DND-41 (cell line): ENCODE results near the gene NRL.

ENCODE experiments used
- ATAC-seq: fragments of 200-7000 bp; cut with Tn5 transposase; 3 replicates; pipeline ENCODE4 v1.9.1; 2021; ENCODE audit warnings: low read depth; ENCODE audit not compliant: insufficient read depth
- DNase-seq: peaks from one replicate; pipeline ENCODE4 v3.0.0-alpha.2; 2020
- H2AFZ ChIP-seq: 2 replicates; pipeline ENCODE4 v1.6.0; 2012; ENCODE audit warnings: low read depth, low read length
- H3K27ac ChIP-seq: 2 replicates; pipeline ENCODE4 v1.5.1; 2012; ENCODE audit warnings: low read length, inconsistent platforms
- H3K27me3 ChIP-seq: fragments of 200-600 bp; sonication (generic); 2 replicates; pipeline ENCODE4 v1.6.0; 2012; ENCODE audit warnings: low read length, mild to moderate bottlenecking, inconsistent platforms; ENCODE audit not compliant: insufficient read depth, poor library complexity
- H3K36me3 ChIP-seq: 2 replicates; pipeline ENCODE4 v1.5.1; 2012; ENCODE audit warnings: low read length, inconsistent platforms; ENCODE audit not compliant: insufficient read depth
- H3K4me1 ChIP-seq: 2 replicates; pipeline ENCODE4 v1.5.1; 2012; ENCODE audit warnings: mild to moderate bottlenecking, low read length; ENCODE audit not compliant: insufficient read depth
- H3K4me2 ChIP-seq: 2 replicates; pipeline ENCODE4 v1.6.0; 2012; ENCODE audit warnings: mild to moderate bottlenecking, moderate library complexity, low read length, inconsistent platforms; ENCODE audit not compliant: insufficient read depth
- H3K4me3 ChIP-seq, 2 experiments: fragments of 200-600 bp in 1 of 2; shearing (Covaris generic) in 1 of 2; 2 replicates each; pipeline ENCODE4 v1.5.1; 2012 to 2016; ENCODE audit warnings: inconsistent platforms in 2 of 2, low read length in 2 of 2, mild to moderate bottlenecking in 2 of 2, low read depth in 1 of 2, moderate library complexity in 1 of 2
- H3K79me2 ChIP-seq: 2 replicates; pipeline ENCODE4 v1.6.0; 2012; ENCODE audit warnings: low read length, inconsistent platforms; ENCODE audit not compliant: insufficient read depth
- H3K9ac ChIP-seq: 2 replicates; pipeline ENCODE4 v1.6.0; 2012; ENCODE audit warnings: low read depth, mild to moderate bottlenecking, inconsistent platforms, low read length, moderate library complexity
- H3K9me3 ChIP-seq: 2 replicates; pipeline ENCODE4 v1.5.1; 2012; ENCODE audit warnings: low read length, moderate library complexity, mild to moderate bottlenecking, inconsistent platforms; ENCODE audit not compliant: insufficient read depth, severe bottlenecking
- H4K20me1 ChIP-seq: 2 replicates; pipeline ENCODE4 v1.6.0; 2012; ENCODE audit warnings: low read length; ENCODE audit not compliant: insufficient read depth
- EZH2 ChIP-seq: IDR thresholded peaks from 3 replicates; pipeline ENCODE4 v1.6.1; 2012; ENCODE audit warnings: borderline replicate concordance, low read depth, mild to moderate bottlenecking, moderate library complexity, low read length, inconsistent platforms; ENCODE audit not compliant: severe bottlenecking
- TF ChIP-seq, protein P1 (sequence below): IDR thresholded peaks from 2 replicates; pipeline ENCODE4 v1.5.1; 2012; ENCODE audit warnings: borderline replicate concordance, low read length, moderate library complexity, mild to moderate bottlenecking; ENCODE audit not compliant: poor library complexity, severe bottlenecking; ENCODE audit errors: extremely low read depth

The NRL gene

DNA sequence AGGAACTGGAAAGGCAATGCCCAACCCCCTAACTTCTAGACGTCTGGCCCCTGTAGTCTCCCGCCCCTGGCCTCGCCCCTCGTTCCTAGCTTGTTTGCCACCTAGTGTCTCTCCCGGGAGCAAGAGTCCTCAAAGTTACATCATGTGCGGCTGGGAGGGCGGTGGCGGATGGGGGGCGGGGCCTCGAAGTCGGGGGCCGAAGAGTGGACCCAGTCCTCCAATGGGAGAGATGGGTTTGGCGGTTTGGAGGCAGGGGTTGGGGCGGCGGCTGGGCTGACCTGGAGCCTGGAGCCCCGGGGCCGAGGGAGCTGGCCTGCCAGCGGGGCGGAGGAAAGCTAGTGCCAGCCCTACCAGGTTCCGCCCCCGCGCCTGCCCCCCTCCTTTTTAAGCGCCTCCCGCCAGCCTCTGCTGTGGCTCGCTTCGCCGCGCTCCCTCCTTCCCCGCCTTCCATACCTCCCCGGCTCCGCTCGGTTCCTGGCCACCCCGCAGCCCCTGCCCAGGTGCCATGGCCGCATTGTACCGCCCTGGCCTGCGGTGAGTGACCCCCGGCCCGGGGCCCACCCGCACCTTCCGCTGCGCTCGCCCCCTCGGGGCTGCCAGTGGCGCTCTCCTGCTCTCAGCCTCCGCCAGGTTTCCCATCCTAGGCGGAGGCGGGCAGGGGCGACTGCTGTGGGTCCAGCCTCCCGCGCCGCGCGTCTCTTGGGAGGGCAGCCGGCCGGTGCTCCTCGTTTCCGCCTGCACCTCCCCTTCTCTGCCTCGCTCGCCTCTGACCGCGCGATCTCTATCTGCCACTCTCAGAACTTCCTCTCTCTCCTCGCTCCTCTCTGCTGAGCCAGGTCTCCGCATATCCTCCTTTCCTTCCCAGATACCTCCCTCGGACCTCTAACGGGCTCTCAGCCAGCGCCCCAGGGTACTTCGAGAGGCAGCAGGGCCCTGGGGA, 20.6 kb downstream of the NRL start, which contains the start of gene PCK2:
TSS of gene PCK2 (plus strand) at position 411 of the 940 bp plus-strand sequence. CDS start at position 506, 95 bp downstream.
- H3K27me3 ChIP-seq = no peaks in the 10 kb centered on the region
- no peak for TF ChIP-seq EZH2
- TF ChIP-seq, protein P1, sequence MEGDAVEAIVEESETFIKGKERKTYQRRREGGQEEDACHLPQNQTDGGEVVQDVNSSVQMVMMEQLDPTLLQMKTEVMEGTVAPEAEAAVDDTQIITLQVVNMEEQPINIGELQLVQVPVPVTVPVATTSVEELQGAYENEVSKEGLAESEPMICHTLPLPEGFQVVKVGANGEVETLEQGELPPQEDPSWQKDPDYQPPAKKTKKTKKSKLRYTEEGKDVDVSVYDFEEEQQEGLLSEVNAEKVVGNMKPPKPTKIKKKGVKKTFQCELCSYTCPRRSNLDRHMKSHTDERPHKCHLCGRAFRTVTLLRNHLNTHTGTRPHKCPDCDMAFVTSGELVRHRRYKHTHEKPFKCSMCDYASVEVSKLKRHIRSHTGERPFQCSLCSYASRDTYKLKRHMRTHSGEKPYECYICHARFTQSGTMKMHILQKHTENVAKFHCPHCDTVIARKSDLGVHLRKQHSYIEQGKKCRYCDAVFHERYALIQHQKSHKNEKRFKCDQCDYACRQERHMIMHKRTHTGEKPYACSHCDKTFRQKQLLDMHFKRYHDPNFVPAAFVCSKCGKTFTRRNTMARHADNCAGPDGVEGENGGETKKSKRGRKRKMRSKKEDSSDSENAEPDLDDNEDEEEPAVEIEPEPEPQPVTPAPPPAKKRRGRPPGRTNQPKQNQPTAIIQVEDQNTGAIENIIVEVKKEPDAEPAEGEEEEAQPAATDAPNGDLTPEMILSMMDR = no peak
- peak within 1 kb of the TSS; percentile 67 to 75 for H3K4me3 ChIP-seq
- no peaks in the 10 kb centered on the region for H4K20me1 ChIP-seq
- peaks cover 30% of the 10 kb centered on the region for H3K4me1 ChIP-seq
- H3K4me2 ChIP-seq = peak within 1 kb of the TSS; percentile 77
- H2AFZ ChIP-seq = peak within 1 kb of the TSS; percentile 85
- peak within 1 kb of the TSS; percentile 95 for H3K9ac ChIP-seq
- ATAC-seq = peak; percentile 82
- H3K36me3 ChIP-seq = peaks cover 21% of the 10 kb centered on the region
- peak within 1 kb of the TSS; percentile 94 for H3K27ac ChIP-seq
- peaks cover 22% of the 10 kb centered on the region for H3K79me2 ChIP-seq
- DNase-seq = peak; percentile 94
- H3K9me3 ChIP-seq = no peaks in the 10 kb centered on the region

DNA sequence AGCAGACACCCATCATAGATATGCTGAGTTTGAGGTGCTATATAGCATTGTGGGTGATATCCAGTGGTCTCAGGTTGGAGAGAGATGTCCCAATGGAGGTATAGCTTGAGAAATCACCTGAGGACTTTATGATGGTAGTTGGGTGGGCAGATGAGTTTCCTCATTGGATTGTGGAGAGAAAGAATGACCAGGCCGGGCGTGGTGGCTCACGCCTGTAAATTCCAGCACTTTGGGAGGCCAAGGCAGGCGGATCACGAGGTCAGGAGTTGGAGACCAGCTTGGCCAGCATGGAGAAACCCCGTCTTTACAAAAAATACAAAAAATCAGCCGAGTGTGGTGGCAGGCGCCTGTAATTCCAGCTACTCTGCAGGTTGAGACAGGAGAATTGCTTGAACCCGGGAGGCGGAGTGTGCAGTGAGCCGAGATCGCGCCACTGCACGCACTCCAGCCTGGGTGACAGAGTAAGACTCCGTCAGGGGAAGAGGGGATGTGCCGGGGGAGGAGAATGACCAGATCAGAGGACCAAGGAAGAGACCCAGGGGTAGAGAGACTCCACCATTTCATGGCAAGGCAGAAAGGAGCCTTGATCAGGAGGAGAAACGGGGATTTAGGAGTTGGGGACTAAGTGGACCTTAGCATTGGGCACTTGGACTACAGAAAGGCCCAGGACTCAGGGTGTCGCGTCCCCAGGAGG, 21.4 kb downstream of the NRL start:
- Histone ChIP-seq H3K4me1 (peaks cover 30% of the 10 kb centered on the region), H2AFZ (peak overlapping the region; percentile 85), H3K36me3 (peaks cover 13% of the 10 kb centered on the region), H3K79me2 (peaks cover 22% of the 10 kb centered on the region), H3K27me3 (no peaks in the 10 kb centered on the region), H3K4me3 (peak overlapping the region in 1 of 2 experiments; percentile 75; a peak in 2 of 4 replicates), H4K20me1 (no peaks in the 10 kb centered on the region), H3K27ac (peak overlapping the region; percentile 94), H3K4me2 (peak overlapping the region; percentile 77), H3K9me3 (no peaks in the 10 kb centered on the region), H3K9ac (peak overlapping the region; percentile 95)
- TF ChIP-seq, protein P1 = no peak
- no peak for TF ChIP-seq EZH2
- DNase-seq (no peak), ATAC-seq (no peak)

DNA sequence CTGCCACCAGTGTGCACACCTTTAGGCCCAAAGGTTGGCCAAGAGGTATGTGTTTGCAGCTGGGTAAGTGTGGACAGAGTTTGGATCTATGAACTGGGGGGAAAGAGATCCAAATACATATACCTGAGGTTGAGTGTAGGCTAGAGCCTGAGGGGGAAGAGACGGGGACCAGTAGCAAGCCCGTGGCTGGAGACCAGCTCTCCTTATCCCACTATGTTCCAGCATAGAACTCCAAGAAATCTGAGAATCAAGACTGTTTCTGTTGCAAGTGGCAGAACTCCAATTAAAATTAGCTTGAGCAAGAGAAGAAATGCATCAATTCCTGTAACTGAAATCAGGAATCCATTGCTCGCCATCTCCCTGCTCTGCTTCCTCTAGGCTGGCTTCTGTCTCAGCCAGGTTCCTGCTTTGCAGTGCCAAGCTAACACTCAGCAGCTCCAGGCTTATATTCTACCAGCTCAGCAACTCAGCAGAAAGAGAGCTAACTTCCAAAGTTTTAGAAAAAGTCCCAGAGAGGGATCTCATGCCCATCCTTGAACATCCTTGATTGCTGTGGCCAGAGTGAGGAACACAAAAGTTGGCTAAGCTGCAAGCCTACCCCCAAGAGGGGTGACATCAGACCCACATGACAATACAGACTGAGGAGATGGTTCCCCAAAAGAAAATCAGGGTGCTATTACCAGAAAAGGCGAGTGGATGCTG, 22.1 kb downstream of the NRL start:
- no peak for ATAC-seq
- no peak overlapping the region for H3K9ac ChIP-seq

More for the DNA sequence above, 22.1 kb downstream of the NRL start:
- no peak for DNase-seq
- H3K27me3 ChIP-seq = no peaks in the 10 kb centered on the region
- H3K4me2 ChIP-seq = no peak overlapping the region
- peaks cover 8% of the 10 kb centered on the region for H3K36me3 ChIP-seq
- peaks cover 30% of the 10 kb centered on the region for H3K4me1 ChIP-seq
- H4K20me1 ChIP-seq = no peaks in the 10 kb centered on the region
- peaks cover 22% of the 10 kb centered on the region for H3K79me2 ChIP-seq
- H2AFZ ChIP-seq = no peak overlapping the region
- no peaks in the 10 kb centered on the region for H3K9me3 ChIP-seq
- H3K4me3 ChIP-seq = no peak overlapping the region
- TF ChIP-seq, protein P1 = no peak
- TF ChIP-seq EZH2 = no peak
- H3K27ac ChIP-seq = peak overlapping the region; percentile 94; the same call in 1 of the 2 replicates
